ENCODE measurements around the gene ETS1.

The ETS1 gene

GRCh38 chr11:128573638-128574037, 13.7 kb downstream of the ETS1 start:
- no peak for TF ChIP-seq EGR1 (IDR thresholded peaks at IDR 0.05)
- TF ChIP-seq USF1 (IDR thresholded peaks at IDR 0.05) = no peak
- no peak for TF ChIP-seq CEBPB (IDR thresholded peaks at IDR 0.05)
- TF ChIP-seq TCF12 (IDR thresholded peaks at IDR 0.05; ENCODE audit: low read depth) = no peak
- TF ChIP-seq REST (IDR thresholded peaks at IDR 0.05; ENCODE audit: low read depth) = no peak
- TF ChIP-seq TAF1 (IDR thresholded peaks at IDR 0.05; ENCODE audit: low read depth) = no peak
- TF ChIP-seq ZBTB7A (IDR thresholded peaks at IDR 0.05; ENCODE audit: low read depth) = no peak
- TF ChIP-seq NFIC (IDR thresholded peaks at IDR 0.05) = no peak
- TF ChIP-seq TEAD4 (IDR thresholded peaks at IDR 0.05) = no peak
- TF ChIP-seq MAX (IDR thresholded peaks at IDR 0.05) = no peak

- TF ChIP-seq EP300 (IDR thresholded peaks at IDR 0.05; ENCODE audit: borderline replicate concordance) = no peak
- no peak for TF ChIP-seq TCF12 (IDR thresholded peaks at IDR 0.05; ENCODE audit: low read depth)
- TF ChIP-seq TAF1 (IDR thresholded peaks at IDR 0.05; ENCODE audit: low read depth) = no peak
- no peak for TF ChIP-seq RAD21 (IDR thresholded peaks at IDR 0.05; ENCODE audit: low read depth)
- no peak for TF ChIP-seq MAX (IDR thresholded peaks at IDR 0.05)
Measured at GRCh38 chr11:128572965-128573364, 14.4 kb downstream of the ETS1 start.

GRCh38 chr11:128570632-128571031, 16.7 kb downstream of the ETS1 start:
- no peak for TF ChIP-seq RAD21 (IDR thresholded peaks at IDR 0.05; ENCODE audit: low read depth)
- no peak for TF ChIP-seq YY1 (IDR thresholded peaks at IDR 0.05; ENCODE audit: low read depth)

- no peak for TF ChIP-seq CREB1 (IDR thresholded peaks at IDR 0.05; ENCODE audit: low read depth)
- no peak for TF ChIP-seq MAX (IDR thresholded peaks at IDR 0.05)
- TF ChIP-seq EP300 (IDR thresholded peaks at IDR 0.05; ENCODE audit: borderline replicate concordance) = no peak
- TF ChIP-seq TAF1 (IDR thresholded peaks at IDR 0.05; ENCODE audit: low read depth) = no peak
- TF ChIP-seq RAD21 (IDR thresholded peaks at IDR 0.05; ENCODE audit: low read depth) = no peak
- no peak for TF ChIP-seq FOXM1 (IDR thresholded peaks at IDR 0.05; ENCODE audit: borderline replicate concordance, low read depth)
- TF ChIP-seq ZBTB7A (IDR thresholded peaks at IDR 0.05; ENCODE audit: low read depth) = no peak
- TF ChIP-seq EGR1 (IDR thresholded peaks at IDR 0.05) = no peak
- TF ChIP-seq TCF12 (IDR thresholded peaks at IDR 0.05; ENCODE audit: low read depth) = no peak
- TF ChIP-seq CEBPB (IDR thresholded peaks at IDR 0.05) = no peak
- TF ChIP-seq NFIC (IDR thresholded peaks at IDR 0.05) = no peak
Measured at GRCh38 chr11:128569291-128569690, 18.1 kb downstream of the ETS1 start.

GRCh38 chr11:128568166-128568778, 19.1 kb downstream of the ETS1 start:
- TF ChIP-seq FOXM1 (IDR thresholded peaks at IDR 0.05; ENCODE audit: borderline replicate concordance, low read depth) = no peak
- no peak for TF ChIP-seq TAF1 (IDR thresholded peaks at IDR 0.05; ENCODE audit: low read depth)
- no peak for TF ChIP-seq NFIC (IDR thresholded peaks at IDR 0.05)
- no peak for TF ChIP-seq MAX (IDR thresholded peaks at IDR 0.05)
- TF ChIP-seq USF1 (IDR thresholded peaks at IDR 0.05) = no peak

- no peak for TF ChIP-seq EGR1 (IDR thresholded peaks at IDR 0.05)
- no peak for TF ChIP-seq TAF1 (IDR thresholded peaks at IDR 0.05; ENCODE audit: low read depth)
- no peak for TF ChIP-seq CREB1 (IDR thresholded peaks at IDR 0.05; ENCODE audit: low read depth)
- no peak for TF ChIP-seq ZBTB7A (IDR thresholded peaks at IDR 0.05; ENCODE audit: low read depth)
- no peak for TF ChIP-seq EP300 (IDR thresholded peaks at IDR 0.05; ENCODE audit: borderline replicate concordance)
- TF ChIP-seq YY1 (IDR thresholded peaks at IDR 0.05; ENCODE audit: low read depth) = no peak
- no peak for TF ChIP-seq RAD21 (IDR thresholded peaks at IDR 0.05; ENCODE audit: low read depth)
- no peak for TF ChIP-seq REST (IDR thresholded peaks at IDR 0.05; ENCODE audit: low read depth)
- TF ChIP-seq TEAD4 (IDR thresholded peaks at IDR 0.05) = no peak
- no peak for TF ChIP-seq USF1 (IDR thresholded peaks at IDR 0.05)
- TF ChIP-seq TCF12 (IDR thresholded peaks at IDR 0.05; ENCODE audit: low read depth) = no peak
- no peak for TF ChIP-seq MAX (IDR thresholded peaks at IDR 0.05)
- no peak for TF ChIP-seq FOXM1 (IDR thresholded peaks at IDR 0.05; ENCODE audit: borderline replicate concordance, low read depth)
Measured at GRCh38 chr11:128567130-128567529, 20.2 kb downstream of the ETS1 start.

Measured in Ishikawa (cell line).